Stimulated activated CD8-positive, alpha-beta memory T cell treated with anti-CD3 and anti-CD28 coated beads, Interleukin-7, amount 100 ng/mL, for 4 hours (primary cell): ENCODE measurements around the gene GGT1.
"Not testable (repeated sequence)": the region's sequence is repeated elsewhere in the genome, so short reads cannot be mapped to it uniquely, and the experiment has no call there.

ENCODE experiments used
- DNase-seq, 2 donors: peaks; one replicate each; pipeline ENCODE4 v3.0.0-alpha.2; 2020; ENCODE audit warnings: low read depth in 2 of 2

GGT1 gene

DNA sequence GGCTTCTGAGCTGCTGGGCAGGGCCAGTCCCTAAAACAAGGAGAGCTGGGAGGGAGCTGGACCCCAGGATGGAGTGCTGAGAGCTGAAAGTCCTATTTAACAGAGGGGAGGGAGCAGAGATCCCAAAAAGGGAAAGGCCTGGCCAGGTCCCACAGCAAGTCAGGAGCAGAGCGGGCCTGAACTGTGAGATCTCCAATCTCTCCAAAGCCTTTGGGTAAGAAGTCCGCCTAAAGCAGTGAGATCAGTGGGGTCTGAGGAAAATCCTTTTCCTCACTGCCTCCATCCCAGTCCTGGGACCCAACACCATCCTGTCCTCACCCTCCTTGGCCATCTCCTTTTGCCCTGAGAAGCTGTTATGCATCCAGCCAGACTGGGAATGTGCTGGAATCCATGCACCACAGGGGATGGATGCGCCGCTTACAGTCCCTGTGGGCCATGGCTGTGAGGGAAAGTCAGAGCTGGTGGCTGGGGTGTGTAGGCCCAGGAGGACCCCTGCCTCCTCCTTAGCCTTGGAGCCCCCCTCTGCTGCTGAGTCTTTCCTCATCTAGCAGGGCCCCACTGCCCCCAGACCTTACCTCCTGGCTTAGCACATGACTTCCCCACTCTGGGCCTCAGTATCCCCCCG lies 18.7 kb upstream of the GGT1 start:
- DNase-seq = no peak

DNA sequence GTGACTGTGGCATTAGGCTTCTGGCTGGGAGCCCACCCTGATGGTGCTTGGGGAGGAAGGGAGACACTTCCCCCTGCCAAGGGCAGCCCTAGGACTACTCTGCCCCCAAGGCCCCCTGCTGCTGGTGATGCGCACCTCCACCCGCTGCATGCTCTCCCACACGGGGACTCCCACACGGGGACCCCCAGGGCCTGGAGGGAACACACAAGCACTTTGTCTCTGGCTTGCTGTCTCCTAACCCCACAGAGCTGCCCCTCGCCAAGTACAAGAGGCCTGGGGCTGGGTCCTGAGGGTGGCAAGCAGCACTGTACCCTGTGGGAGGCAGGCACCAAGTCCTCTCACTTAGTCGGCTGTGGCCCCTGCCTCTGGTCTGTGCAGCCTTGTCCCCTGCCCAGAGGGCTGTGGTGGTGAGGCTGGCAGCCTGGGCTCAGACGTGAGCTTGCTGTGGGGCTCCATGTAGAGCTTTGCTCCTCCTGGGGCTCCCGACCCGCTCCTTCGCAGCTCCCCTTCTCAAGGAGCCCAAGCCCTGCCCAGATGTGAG lies 18.1 kb upstream of the GGT1 start:
- DNase-seq = no peak

DNA sequence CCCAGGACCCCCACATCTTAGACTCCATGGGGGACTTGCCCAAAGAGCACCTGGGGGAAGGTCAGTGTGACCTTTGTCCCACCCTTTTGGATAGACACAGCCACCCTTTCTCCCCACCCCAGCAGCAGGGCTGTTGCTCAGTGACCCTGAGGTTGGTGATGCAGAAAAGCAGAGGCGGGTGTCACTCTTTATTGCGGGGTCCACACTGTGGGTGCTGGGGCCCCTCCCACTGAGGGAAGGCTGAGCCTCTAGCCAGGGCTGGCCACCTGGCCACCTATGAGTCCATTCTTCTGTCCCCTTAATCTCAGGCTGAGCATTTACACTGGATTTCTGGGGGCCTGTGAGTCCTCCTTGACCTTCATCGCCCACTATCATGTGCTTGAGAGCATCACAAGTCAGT lies 17.5 kb upstream of the GGT1 start:
- DNase-seq = no peak

DNA sequence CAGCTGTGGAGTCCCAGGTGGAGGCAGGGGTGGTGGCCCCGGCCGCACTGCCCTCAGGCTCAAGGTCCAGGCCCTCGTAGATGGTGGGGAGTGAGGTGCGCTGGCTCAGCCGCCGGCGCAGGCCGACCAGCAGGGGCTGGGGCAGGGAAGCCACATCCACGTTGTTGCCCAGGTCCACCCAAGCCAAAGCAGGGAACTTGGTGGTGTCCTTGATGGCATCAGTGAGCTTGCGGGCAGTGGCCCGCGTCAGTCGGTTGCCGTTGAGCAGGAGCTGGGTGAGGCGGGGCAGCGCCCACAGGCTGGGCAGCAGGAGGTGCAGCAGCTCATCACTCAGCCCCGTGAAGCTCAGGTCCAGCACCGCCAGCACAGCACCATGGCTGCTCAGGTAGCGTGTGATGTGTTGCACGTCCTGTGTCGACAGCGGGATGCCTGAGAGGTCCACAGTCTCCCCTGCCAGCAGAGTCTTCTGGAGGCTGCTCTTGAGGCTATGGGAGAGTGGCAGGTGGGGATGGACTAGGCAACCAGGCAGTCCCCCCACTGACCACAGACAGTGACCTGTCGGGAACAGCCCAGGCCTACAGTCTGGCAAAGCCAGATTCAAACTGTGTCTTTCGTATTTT lies 17.0 kb upstream of the GGT1 start:
- DNase-seq = no peak

DNA sequence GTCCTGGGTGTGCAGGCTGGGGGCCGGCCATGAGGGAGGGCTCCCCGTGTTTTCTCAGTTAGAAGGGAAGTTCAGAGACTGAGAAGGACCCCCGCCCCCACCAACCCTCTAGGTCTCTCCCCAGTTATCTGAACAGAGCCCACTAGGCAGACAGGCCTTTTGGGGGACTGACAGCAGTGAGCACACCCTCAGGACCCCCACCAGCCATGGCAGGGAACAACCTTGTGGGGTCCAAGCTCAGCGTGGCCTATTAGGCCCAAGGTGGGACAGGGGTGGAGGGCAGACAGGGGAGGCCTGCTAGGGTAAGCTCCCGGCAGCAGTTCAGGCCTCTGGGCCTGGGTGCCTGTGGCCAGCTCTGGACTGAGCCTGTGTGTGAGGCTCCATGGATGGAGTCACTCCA lies 15.7 kb upstream of the GGT1 start:
- no peak for DNase-seq

DNA sequence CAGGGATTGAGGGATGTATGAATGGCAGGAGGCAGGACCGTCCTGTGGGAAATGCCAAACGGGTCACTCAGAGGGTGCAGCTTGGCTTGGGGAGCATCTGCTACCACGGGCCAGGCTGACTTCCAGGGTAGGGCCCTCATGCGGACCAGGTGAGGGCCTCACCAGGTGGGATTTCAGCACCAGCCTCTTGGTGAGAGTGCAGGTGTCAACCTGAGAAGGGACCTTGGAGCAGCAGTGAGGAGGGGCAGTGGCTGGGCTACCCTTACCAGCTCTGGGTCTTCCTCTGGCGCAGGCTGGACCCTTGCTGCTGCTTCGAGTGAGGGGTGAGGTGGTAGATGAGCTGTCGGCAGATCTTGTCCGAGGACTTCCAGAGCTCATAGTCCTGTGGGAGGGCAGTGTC lies 15.0 kb upstream of the GGT1 start:
- DNase-seq = no peak

DNA sequence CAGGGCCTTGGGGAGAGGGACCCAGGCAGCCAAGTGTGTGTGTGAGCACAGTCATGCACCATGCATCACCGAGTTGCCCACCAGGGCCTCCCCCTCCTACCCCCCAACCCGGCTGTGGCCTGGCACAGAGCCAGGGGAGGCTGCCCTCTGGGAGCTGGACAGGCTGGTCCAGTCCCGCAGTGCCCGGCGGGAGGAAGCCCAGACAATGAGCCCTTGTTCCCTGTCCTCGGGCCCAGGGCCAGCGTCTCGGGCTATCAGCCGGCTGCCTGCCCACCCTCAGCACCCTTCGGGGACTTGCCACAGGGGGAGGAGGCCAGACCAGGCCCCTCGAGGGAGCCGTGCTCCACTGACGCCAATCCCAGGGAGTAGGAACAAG lies 14.6 kb upstream of the GGT1 start:
- DNase-seq = no peak

DNA sequence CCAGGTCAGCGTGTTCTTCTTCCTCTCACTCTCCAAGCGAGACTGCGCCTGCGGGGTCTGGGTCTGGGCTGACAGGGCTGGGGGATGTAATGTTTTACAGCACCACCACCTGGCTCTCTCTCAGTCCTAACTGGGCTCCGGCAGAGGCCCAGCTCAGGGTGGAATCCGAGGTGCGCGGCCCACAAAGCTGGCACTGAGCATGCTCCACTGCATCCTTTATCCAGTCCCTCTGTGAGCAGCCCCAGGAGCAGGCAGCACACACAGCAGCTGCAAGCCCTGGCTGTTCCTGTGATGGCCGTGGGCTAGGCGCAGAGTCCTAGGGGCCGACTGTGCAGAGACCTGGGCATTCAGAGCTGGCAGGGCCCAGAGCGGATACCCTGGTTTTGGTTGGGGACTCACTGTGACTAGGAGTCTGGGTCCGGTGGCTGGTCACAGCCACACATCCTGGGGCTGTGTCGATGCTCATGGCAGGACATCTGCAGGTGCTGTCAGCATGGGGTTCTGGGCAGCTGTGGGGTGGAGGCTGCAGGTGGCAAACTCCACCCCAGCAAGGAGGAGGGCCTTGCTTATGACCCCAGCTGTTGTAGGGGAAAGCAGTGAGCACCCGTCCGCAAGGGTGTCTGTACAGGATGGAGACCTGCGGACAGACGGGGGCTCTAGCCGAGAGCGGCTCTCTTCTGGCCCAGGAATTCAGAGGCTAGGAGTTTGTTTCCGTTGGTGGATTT lies 14.1 kb upstream of the GGT1 start:
- no peak for DNase-seq

DNA sequence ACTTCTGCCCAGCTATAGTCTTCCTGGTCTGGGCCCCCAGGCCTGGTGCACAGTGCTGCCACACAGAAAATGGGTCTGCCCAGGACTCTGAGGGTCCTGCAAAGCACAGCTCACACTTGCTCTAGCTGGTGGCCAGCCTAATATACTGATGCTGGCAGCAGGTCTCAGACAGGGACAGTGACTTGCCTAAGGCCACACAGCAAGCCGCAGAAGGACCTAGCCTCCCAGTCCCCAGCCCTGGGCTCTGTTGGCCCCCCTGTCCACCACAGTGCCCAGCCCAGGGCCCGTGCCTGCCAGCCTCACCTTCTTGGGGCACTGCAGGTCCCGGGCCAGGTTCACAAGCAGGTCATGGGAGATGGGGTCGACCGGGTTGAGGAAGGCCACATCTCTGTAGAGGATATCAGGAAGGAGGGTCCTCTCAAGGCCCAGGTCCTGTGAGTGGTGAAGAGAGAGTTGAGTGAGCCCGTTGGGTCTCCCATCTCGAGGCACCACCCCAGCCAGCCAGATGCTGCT lies 13.4 kb upstream of the GGT1 start:
- no peak for DNase-seq

DNA sequence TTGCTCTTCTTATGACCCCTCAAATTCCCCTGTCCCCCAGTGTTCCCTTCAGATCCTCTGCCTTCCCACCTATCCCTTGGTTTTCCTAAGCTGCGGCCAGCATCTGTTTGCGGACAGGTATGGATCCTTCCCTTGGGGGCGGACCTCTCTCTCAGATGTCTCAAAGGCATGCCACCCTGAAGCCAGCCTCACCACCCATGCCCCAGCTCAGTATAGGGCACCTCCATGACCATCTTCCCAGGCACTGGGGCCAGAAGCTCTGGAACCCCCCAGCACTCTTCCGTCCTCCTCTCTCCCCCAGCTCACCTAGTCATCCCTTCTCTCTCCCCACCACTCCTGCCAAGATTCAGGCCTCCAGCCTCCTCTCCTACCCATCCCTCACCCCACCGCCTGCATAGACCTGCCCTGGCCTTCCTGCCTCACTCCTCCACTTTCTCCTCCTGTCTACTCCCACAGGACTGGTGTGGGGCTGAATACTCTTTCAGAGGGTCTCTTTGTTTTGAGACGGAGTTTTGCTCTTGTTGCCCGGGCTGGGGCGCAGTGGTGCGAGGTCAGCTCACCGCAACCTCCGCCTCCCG lies 12.3 kb upstream of the GGT1 start:
- DNase-seq = no peak

DNA sequence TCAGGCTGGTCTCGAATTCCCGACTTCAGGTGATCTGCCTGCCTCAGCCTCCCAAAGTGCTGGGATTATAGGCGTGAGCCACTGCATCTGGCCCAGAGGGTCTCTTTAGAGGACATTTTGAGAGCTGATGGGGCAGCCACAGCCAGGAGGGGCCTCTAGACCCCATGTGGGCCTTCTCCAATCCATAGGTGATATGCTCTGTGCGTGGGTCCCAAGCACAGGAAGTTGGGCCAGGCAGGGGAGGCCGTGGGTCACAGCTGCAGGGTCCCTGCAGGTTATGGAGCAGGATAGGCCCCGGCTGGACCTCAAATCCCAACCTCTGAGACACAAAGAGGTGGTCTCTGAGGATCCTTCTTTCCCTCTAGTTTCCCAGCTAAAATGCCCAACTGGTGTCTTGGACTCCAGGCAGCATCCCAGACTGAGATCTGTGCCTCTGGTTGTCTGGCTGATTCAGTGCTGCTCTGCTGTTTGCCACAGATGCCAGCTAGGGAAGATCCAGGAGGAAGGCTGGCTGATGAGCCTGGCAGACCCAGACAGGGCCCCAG lies 11.6 kb upstream of the GGT1 start:
- no peak for DNase-seq

DNA sequence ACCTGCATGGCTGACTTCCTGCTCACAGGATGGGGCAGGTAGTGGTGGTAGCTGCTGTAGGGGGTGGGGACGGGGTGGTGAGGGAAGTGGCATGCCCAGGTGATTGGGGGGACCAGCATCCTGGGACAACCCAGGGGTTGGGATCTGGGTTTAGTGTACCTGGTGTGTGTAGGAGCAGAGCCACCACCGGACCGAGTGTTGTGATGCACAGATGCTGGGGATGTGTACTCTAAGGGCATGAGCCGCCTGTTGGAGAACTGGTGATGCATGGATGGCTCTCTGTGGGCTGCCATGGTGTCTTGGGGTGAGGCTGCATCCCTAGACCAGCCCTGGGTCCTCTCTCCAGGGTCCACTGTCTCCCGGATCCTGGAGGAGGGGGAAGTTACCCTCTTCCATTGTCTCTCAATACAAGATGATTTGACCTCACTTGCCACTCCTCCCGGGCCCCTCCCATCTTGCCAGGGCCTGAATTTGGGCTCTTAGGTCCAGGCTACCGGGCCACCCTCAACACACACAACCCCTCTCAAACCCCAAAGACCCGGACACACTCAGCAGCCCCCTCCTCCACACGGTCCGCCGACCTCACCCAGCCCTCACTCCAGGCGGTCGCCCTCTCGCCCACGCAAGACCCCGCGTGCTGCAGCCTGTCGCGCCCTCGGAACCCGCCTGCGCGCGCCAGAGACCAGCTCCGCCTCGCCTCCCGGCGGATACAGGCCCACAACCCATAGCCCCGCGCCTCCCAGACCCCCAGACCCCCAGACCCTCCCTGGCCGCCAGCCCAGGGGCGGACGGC lies 10.7 kb upstream of the GGT1 start:
- no peak for DNase-seq

DNA sequence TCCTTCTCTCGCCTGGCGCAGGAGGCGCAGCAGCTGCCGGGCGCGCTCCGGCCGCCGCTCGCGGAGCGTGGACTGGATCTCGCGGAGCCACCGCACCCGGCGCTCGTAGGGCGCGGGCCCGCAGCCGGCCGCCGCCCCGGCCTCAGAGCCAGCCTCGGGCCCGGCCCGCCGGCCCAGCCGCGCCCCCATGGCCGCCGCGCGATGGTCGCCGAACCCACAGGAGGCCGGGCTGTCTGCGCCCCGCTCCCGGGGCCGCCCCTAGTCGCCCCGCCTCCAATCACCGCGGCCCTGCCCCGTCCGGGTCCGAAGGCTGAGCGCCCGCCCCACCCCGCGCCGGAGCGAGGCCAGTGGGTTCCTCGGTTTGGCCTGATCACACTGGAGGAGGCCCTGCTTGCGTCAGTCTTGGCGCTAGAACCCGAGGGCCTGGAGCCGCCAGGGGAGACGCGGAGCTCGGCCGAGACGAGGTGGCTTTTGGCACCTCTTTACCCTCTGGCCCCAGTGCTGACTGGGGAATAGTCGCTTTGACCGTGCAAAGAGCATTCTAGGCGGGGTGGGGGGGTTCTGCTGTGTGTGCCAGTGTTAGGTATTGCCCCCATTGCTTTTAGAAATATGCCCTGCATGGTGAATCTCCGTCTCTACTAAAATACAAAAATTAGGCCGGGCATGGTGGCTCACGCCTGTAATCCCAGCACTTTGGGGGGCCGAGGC lies 10.0 kb upstream of the GGT1 start, which contains the start of gene LRRC75B:
Gene LRRC75B, minus strand, starts transcription at position 223 of the 708 bp plus-strand sequence. Its CDS starts 34 bp downstream, at position 189.
- no peak for DNase-seq

DNA sequence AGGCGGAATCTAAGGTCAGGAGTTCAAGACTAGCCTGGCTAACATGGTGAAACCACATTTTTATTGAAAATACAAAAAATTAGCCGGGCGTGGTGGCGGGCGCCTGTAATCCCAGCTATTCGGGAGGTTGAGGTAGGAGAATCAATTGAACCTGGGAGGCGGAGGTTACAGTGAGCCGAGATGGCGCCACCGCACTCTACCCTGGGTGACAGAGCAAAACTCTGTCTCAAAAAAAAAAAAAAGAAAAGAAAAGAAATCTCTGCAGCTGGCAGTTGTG lies 9.5 kb upstream of the GGT1 start:
- not testable (repeated sequence) for DNase-seq

DNA sequence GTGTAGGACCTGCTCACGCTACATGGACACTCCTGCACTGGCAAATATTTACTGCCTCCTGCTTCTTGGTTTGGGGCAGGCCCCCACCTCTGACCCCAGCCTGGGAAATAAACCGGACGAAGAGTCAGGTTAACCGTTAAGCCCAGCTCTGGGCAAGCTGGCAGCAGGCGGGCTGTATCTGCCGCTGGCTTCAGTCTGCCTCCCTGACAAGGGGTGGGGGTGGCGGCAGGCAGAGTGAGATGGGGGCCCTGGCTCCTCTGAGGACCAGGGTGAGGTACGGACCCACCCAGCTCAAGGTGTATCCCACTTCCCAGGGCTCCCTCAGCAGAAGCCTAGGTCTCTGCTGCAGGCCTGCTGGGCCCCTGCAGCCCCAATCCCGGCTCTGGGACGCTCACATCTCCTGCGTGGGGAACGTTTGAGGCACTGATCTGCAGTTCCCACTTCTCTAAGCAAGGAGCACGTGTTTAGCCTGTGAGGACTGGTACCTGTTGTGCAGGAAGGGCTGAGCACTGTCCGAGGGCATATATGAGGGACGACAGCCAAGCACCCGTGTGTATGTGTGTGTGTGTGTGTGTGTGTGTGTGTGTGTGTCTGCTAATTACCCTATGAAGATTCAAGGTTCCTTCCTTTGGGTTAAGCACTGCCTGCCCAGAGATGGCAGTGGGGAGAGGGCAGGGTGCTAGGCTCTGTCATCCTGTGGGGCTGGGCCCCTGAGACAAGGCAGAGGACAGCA lies 9.0 kb upstream of the GGT1 start:
- DNase-seq = no peak

DNA sequence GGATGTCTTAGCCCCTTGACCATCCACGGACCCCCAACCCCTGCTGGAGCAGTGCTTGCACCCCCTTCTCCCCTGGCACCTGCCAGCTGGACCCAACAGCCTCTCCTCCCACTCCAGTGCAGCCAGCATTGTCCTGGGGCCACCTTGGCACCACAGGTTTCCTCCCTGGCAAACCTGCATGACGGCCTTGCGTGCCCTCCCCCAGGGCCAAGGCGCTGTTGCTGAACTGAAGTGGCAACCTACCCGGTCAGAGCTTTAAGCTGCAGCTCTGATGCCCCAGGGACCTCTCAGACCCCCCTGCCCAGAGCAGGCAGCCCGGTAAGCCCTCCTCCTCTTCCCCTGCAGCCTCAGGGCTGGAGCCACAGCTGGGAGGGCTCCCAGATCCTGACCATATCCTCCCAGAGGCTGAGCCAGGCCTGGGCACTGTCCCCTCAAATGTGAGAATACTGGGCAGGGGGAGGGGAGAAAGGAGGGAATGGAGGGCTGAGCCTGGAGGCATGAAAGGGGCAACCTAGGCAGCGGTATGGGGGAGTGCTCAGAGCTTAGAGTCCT lies 8.3 kb upstream of the GGT1 start:
- no peak for DNase-seq

DNA sequence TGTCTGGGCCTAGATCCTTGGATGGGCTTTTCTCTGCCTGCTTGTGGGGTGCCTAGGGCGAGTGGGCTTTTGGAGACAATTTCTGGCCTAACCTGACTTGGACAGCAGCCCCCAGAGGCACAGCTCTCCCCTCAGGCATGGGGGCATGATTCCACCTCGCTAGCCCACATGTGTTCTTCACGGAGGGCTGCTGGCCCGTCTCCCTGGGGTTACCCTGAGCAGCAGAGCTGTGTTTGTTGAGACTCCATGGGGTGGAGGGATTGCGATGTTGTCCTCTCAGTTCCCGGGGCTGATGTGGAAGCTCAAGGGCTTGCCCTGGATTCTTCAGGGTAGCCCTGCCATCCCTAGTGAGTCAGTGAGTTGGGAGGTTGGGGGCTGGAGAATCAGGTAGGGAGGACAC lies 7.8 kb upstream of the GGT1 start:
- no peak for DNase-seq

DNA sequence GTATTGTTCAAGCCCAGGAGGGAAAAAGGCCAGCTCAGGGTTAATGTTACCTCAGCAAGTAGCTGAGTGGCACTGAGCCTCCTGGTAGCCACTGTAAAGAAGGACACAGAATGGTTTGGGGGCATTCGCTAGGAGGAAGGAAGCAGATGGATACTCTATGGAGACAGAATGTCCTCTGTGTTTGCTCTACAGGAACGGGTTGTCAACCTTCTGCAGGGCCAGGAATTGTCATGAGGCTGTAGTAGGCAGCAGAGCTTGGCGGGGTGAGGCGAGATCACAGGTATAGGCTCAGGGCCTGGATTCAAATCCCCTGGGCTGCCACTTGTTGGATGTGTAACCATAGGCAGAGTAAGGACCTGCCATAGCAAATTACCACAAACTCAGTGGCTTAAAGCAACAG lies 7.1 kb upstream of the GGT1 start:
- DNase-seq = no peak

DNA sequence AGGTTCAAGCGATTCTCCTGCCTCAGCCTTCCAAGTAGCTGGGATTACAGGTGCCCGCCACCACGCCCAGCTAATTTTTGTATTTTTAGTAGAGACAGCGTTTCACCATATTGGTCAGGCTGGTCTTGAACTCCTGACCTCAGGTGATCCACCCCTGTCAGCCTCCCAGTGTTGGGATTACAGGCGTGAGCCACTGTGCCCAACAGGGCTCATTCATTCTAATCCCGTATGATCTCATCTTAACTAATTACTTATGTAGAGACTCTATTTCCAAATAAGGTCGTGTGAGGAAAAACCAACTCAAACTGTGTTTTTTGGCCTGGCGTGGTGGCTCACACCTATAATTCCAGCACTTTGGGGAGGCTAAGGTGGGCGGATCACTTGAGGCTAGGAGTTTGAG lies 5.9 kb upstream of the GGT1 start:
- not testable (repeated sequence) for DNase-seq

DNA sequence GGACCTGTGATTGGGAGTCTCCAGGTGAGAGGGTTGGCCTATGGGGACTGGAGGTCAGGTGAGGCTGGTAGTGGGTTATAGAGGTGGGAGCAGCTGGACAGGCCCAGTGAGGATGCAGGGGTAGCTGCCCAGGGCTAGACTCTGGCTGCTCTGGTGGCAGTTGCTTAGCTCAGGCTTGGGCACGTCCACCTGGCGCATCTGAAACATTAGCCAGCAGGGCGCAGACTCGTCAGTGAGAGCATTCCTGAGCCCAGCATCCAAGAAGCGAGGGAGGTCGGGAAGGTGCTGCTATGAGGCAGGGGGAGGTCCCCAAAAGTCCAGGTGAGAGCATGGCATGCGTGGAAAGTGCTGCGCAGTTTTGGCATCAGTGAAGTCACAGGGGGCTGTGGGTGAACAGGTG lies 3.5 kb upstream of the GGT1 start:
- DNase-seq = no peak
